H1 (cell line): ENCODE data around the gene PINLYP. TPM values are rescaled to one million over a fixed set of nuclear protein-coding genes. Genes with fewer than 3 reads are reported as not detected.
A peak's percentile ranks its signal among the peaks of the same experiment; 100 is the strongest.

Source experiments
- CTCF ChIA-PET: fragments of 300-600 bp; sonication (Branson Sonifier 250); formaldehyde crosslinking; loops from one replicate; lab custom pipeline; 2021; ENCODE audit not compliant: partially characterized antibody; lab: Charles Lee
- POLR2A ChIA-PET: fragments of 300-600 bp; sonication (Branson Sonifier 250); formaldehyde crosslinking; loops from one replicate; lab custom pipeline; 2021; ENCODE audit warnings: inconsistent platforms; ENCODE audit not compliant: partially characterized antibody; lab: Charles Lee
- DNase-seq, 2 experiments: peaks; one replicate each; pipeline versions ENCODE4 v3.0.0 to v3.0.0-alpha.2; 2010 to 2022; ENCODE audit warnings: low spot score in 2 of 2, low read depth in 1 of 2, mixed read lengths in 1 of 2
- FAIRE-seq: peaks from 2 replicates; lab custom pipeline; 2011; peaks lifted over from hg19 to GRCh38; lab: Jason Lieb, UNC
- H2AFZ ChIP-seq: 2 replicates; pipeline ENCODE4 v1.8.1; 2012; ENCODE audit warnings: low read length, inconsistent platforms
- H2AK5ac ChIP-seq: 2 replicates; pipeline ENCODE4 v1.6.1; 2013; ENCODE audit warnings: low read depth, low read length
- H2BK120ac ChIP-seq: replicated peaks from 2 replicates; pipeline ENCODE3; 2013; ENCODE audit warnings: low read depth, low read length, inconsistent platforms
- H2BK12ac ChIP-seq: 2 replicates; pipeline ENCODE4 v1.6.1; 2013; ENCODE audit warnings: low read depth, low read length
- H2BK15ac ChIP-seq: 2 replicates; pipeline ENCODE4 v1.6.1; 2013; ENCODE audit warnings: low read length
- H2BK20ac ChIP-seq: 2 replicates; pipeline ENCODE4 v1.6.1; 2013; ENCODE audit warnings: low read length
- H2BK5ac ChIP-seq: 2 replicates; pipeline ENCODE4 v1.6.1; 2013; ENCODE audit warnings: low read depth, low read length
- H3K14ac ChIP-seq: 2 replicates; pipeline ENCODE4 v1.6.1; 2013; ENCODE audit warnings: inconsistent platforms; ENCODE audit not compliant: insufficient read length
- H3K18ac ChIP-seq: 2 replicates; pipeline ENCODE4 v1.6.1; 2013; ENCODE audit warnings: low read length; ENCODE audit errors: extremely low read depth
- H3K23ac ChIP-seq: 2 replicates; pipeline ENCODE4 v1.6.1; 2013; ENCODE audit warnings: inconsistent platforms; ENCODE audit not compliant: insufficient read length
- H3K23me2 ChIP-seq: 2 replicates; pipeline ENCODE4 v1.6.1; 2013; ENCODE audit warnings: low read depth, low read length
- H3K27ac ChIP-seq: 2 replicates; pipeline ENCODE4 v1.6.1; 2011; ENCODE audit warnings: low read depth, low read length, inconsistent platforms
- H3K27me3 ChIP-seq, 4 experiments: replicated peaks in 1 of 4; 1 replicate in 1 of 4; 2 replicates in 3 of 4; pipeline versions ENCODE4 v1.6.1 to v1.8.1; 2011 to 2013; ENCODE audit warnings: low read length in 3 of 4, mild to moderate bottlenecking in 3 of 4, inconsistent platforms in 2 of 4, mixed read lengths in 2 of 4, moderate library complexity in 1 of 4; ENCODE audit not compliant: control insufficient read depth in 3 of 4, insufficient read depth in 3 of 4; ENCODE audit errors: extremely low read depth in 1 of 4
- H3K36me3 ChIP-seq, 4 experiments: 2 replicates each; pipeline versions ENCODE4 v1.6.1 to v1.8.1; 2011 to 2013; ENCODE audit warnings: mild to moderate bottlenecking in 4 of 4, low read length in 3 of 4, moderate library complexity in 2 of 4, control low read depth in 1 of 4, inconsistent platforms in 1 of 4; ENCODE audit not compliant: insufficient read depth in 4 of 4, control insufficient read depth in 2 of 4
- H3K4ac ChIP-seq: replicated peaks from 2 replicates; pipeline ENCODE3; 2013; ENCODE audit warnings: low read length, low read depth, mixed read lengths, inconsistent platforms; ENCODE audit not compliant: insufficient read length
- H3K4me1 ChIP-seq, 4 experiments: replicated peaks in 1 of 4; 1 replicate in 1 of 4; 2 replicates in 3 of 4; pipeline versions ENCODE4 v1.6.1 to v1.8.1; 2011 to 2013; ENCODE audit warnings: low read length in 3 of 4, inconsistent platforms in 2 of 4, mixed read lengths in 1 of 4; ENCODE audit not compliant: insufficient read depth in 4 of 4, control insufficient read depth in 3 of 4
- H3K4me2 ChIP-seq, 2 experiments: 2 replicates each; pipeline versions ENCODE4 v1.6.1 to v1.8.1; 2011 to 2013; ENCODE audit warnings: low read depth in 2 of 2, low read length in 2 of 2, control low read depth in 1 of 2, inconsistent platforms in 1 of 2, mild to moderate bottlenecking in 1 of 2; ENCODE audit not compliant: insufficient read depth in 1 of 2
- H3K4me3 ChIP-seq, 4 experiments: fragments of 200-600, 300-600 bp in 1 of 4; sonication (generic), shearing (Covaris generic), sonication (Bioruptor Twin) in 1 of 4; 2 replicates each; pipeline versions ENCODE4 v1.5.1 to v1.8.1; 2011 to 2016; ENCODE audit warnings: low read length in 4 of 4, low read depth in 3 of 4, control low read depth in 2 of 4, inconsistent platforms in 2 of 4, mild to moderate bottlenecking in 2 of 4, mixed read lengths in 1 of 4, moderate library complexity in 1 of 4; ENCODE audit not compliant: insufficient read depth in 2 of 4; ENCODE audit errors: extremely low read depth in 1 of 4
- H3K56ac ChIP-seq: replicated peaks from 2 replicates; pipeline ENCODE3; 2013; ENCODE audit warnings: low read depth, mild to moderate bottlenecking, mixed read lengths, low read length, inconsistent platforms; ENCODE audit not compliant: insufficient read length
- H3K79me1 ChIP-seq: 2 replicates; pipeline ENCODE4 v1.6.1; 2013; ENCODE audit warnings: low read depth, low read length, control low read depth
- H3K79me2 ChIP-seq, 2 experiments: 2 replicates each; pipeline versions ENCODE4 v1.6.1 to v1.8.1; 2012 to 2013; ENCODE audit warnings: low read length in 2 of 2, mild to moderate bottlenecking in 2 of 2, inconsistent platforms in 1 of 2; ENCODE audit not compliant: insufficient read depth in 2 of 2, control insufficient read depth in 1 of 2
- H3K9ac ChIP-seq, 4 experiments: replicated peaks in 1 of 4; 1 replicate in 1 of 4; 2 replicates in 3 of 4; pipeline versions ENCODE4 v1.6.1 to v1.8.1; 2011 to 2013; ENCODE audit warnings: low read depth in 3 of 4, low read length in 3 of 4, control low read depth in 2 of 4, mild to moderate bottlenecking in 2 of 4, moderate library complexity in 2 of 4, inconsistent platforms in 1 of 4; ENCODE audit errors: extremely low read depth in 1 of 4
- H3K9me3 ChIP-seq, 2 experiments: 2 replicates each; pipeline versions ENCODE4 v1.6.1 to v1.8.1; 2012 to 2013; ENCODE audit warnings: mild to moderate bottlenecking in 2 of 2, moderate library complexity in 2 of 2, control low read depth in 1 of 2, inconsistent platforms in 1 of 2, low read depth in 1 of 2, low read length in 1 of 2, mixed read lengths in 1 of 2; ENCODE audit not compliant: insufficient read depth in 2 of 2
- H4K20me1 ChIP-seq, 2 experiments: replicated peaks in 1 of 2; 2 replicates each; pipeline versions ENCODE3 to v1.8.1; 2011 to 2013; ENCODE audit warnings: inconsistent platforms in 2 of 2, low read length in 2 of 2, mild to moderate bottlenecking in 1 of 2; ENCODE audit not compliant: insufficient read depth in 2 of 2, control insufficient read depth in 1 of 2
- H4K5ac ChIP-seq: 2 replicates; pipeline ENCODE4 v1.6.1; 2013; ENCODE audit warnings: low read length, low read depth, mixed read lengths, inconsistent platforms; ENCODE audit not compliant: insufficient read length
- H4K8ac ChIP-seq: 2 replicates; pipeline ENCODE4 v1.8.0; 2013; ENCODE audit warnings: mild to moderate bottlenecking, moderate library complexity, low read length, inconsistent platforms; ENCODE audit not compliant: insufficient read depth; ENCODE audit errors: extremely low read depth
- H4K91ac ChIP-seq: replicated peaks from 2 replicates; pipeline ENCODE3; 2013; ENCODE audit warnings: low read length, mixed read lengths, inconsistent platforms; ENCODE audit not compliant: insufficient read length
- ATF3 ChIP-seq: IDR thresholded peaks from 2 replicates; pipeline ENCODE4 v1.6.1; 2011; ENCODE audit warnings: low read depth, mild to moderate bottlenecking, low read length; ENCODE audit not compliant: insufficient read depth
- CBX8 ChIP-seq: fragments of 300-800, 300-1000 bp; sonication (generic); IDR thresholded peaks from 2 replicates; pipeline ENCODE4 v1.7.1; 2016; ENCODE audit warnings: low read depth, low read length, borderline replicate concordance
- CEBPB ChIP-seq: IDR thresholded peaks from 2 replicates; pipeline ENCODE4 v1.6.1; 2012; ENCODE audit warnings: low read depth, low read length
- GABPA ChIP-seq: IDR thresholded peaks from 2 replicates; pipeline ENCODE4 v1.6.1; 2011; ENCODE audit warnings: mild to moderate bottlenecking, low read length, moderate library complexity, borderline replicate concordance; ENCODE audit not compliant: insufficient read depth
- HDAC2 ChIP-seq, 2 experiments: fragments of 300-600 bp in 1 of 2; sonication (generic) in 1 of 2; IDR thresholded peaks; 2 replicates each; pipeline ENCODE4 v1.6.1; 2011 to 2012; ENCODE audit warnings: low read depth in 2 of 2, low read length in 2 of 2, mild to moderate bottlenecking in 2 of 2, moderate library complexity in 2 of 2, borderline replicate concordance in 1 of 2, inconsistent platforms in 1 of 2
- JUN ChIP-seq: IDR thresholded peaks from 2 replicates; pipeline ENCODE4 v1.6.1; 2011; ENCODE audit warnings: low read depth, mild to moderate bottlenecking, improper control_type of control experiment, low read length
- KDM5A ChIP-seq: fragments of 200-600 bp; IDR thresholded peaks from 2 replicates; pipeline ENCODE4 v1.7.1; 2012; ENCODE audit warnings: mild to moderate bottlenecking, low read length, inconsistent platforms, mixed read lengths
- MAX ChIP-seq: IDR thresholded peaks from 2 replicates; pipeline ENCODE4 v1.6.1; 2012; ENCODE audit warnings: inconsistent platforms
- PHF8 ChIP-seq: fragments of 200-600 bp; sonication (generic); conservative IDR thresholded peaks from 2 replicates; pipeline ENCODE4 v1.7.1; 2012; ENCODE audit warnings: low read depth, mild to moderate bottlenecking, inconsistent platforms, low read length, moderate library complexity
- SP2 ChIP-seq: IDR thresholded peaks from 2 replicates; pipeline ENCODE4 v1.6.1; 2012; ENCODE audit warnings: mild to moderate bottlenecking, low read length, inconsistent platforms
- TAF1 ChIP-seq: IDR thresholded peaks from 2 replicates; pipeline ENCODE4 v1.6.1; 2011; ENCODE audit warnings: mild to moderate bottlenecking, low read depth, low read length
- TBP ChIP-seq: IDR thresholded peaks from 2 replicates; pipeline ENCODE4 v1.6.1; 2011; ENCODE audit warnings: low read depth, low read length, improper control_type of control experiment
- WGBS, 2 experiments: shearing (Covaris generic) in 1 of 2; methylation state at CpG; one replicate each; pipeline versions ENCODE4 v1.1.6 to v1.1.7; 2013 to 2015; ENCODE audit warnings: low lambda C conversion rate in 2 of 2, mixed read lengths in 2 of 2, inconsistent platforms in 1 of 2, low coverage in 1 of 2, missing lambda C conversion rate in 1 of 2; ENCODE audit not compliant: insufficient replicate concordance in 2 of 2, insufficient coverage in 1 of 2, insufficient read length in 1 of 2; ENCODE audit errors: extremely low coverage in 1 of 2, missing lambda C conversion rate in 1 of 2; 5-methylcytosine and 5-hydroxymethylcytosine counted together
- polyA plus RNA-seq, 7 experiments: library from polyadenylated mRNA; depleted of rRNA in 3 of 7; stranded (reverse) in 5 of 7; unstranded in 2 of 7; fragments of >200 nt in 5 of 7; fragments of 200-250 nt in 2 of 7; gene quantifications; 1 replicate in 5 of 7; 2 replicates in 1 of 7; 4 replicates in 1 of 7; pipeline versions ENCODE4 v1.2.1 to v1.2.3, GENCODE V29; 2011 to 2013; ENCODE audit warnings: missing spikeins in 2 of 7, mixed read lengths in 2 of 7
- total RNA-seq: library from RNA; stranded (reverse); fragmentation: NEBNext Ultra II Directional; extraction: Animal tissue kit (Norgen Biotek cat#: 25700); gene quantifications from 2 replicates; pipeline ENCODE4 v1.2.1, GENCODE V29; 2021

The PINLYP gene
- total and polyA plus RNA-seq, 2 of the 8 experiments (the other 6 are each of a cell fraction or from before 2014, with no cell fraction given) = 7.5 to 31.3 TPM

- no peak overlapping the region for H2AFZ ChIP-seq
- peak overlapping the region; percentile 34 to 75 (median 64) for H3K9ac ChIP-seq
- no peak overlapping the region for H4K5ac ChIP-seq
- DNase-seq = peak in 1 of 2 experiments; percentile 53
- H2BK120ac ChIP-seq = no peak overlapping the region
- H3K79me2 ChIP-seq = peaks cover 5 to 20% of the 10 kb centered on the region in 2 experiments
- no peak overlapping the region for H3K4ac ChIP-seq
- ChIA-PET POLR2A (interaction anchor here (0.8 to 3.9 kb wide), 15 partner anchors 11 to 72 kb away, joined by 3 to 36 read pairs (median 5); partner anchors contain the start of genes PINLYP, XRCC1 and ZNF575), CTCF (interaction anchor here (1.2 to 6.5 kb wide), 12 partner anchors 10 to 68 kb away, joined by 3 to 92 read pairs (median 28); partner anchors contain the start of genes ETHE1 and ZNF575)
- peaks cover 3 to 5% of the 10 kb centered on the region in 2 experiments for H4K20me1 ChIP-seq
- H3K36me3 ChIP-seq = peaks cover 5 to 23% (median 11%) of the 10 kb centered on the region in 4 experiments; a peak in 5 of 8 replicates
- no peak overlapping the region; the same call in 1 of the 2 replicates for H2BK5ac ChIP-seq
- no peak overlapping the region for H2BK15ac ChIP-seq
- H3K27ac ChIP-seq = no peak overlapping the region
- H2BK12ac ChIP-seq = no peak overlapping the region
- H3K79me1 ChIP-seq = peaks cover 7% of the 10 kb centered on the region
- H2AK5ac ChIP-seq = no peak overlapping the region
- H3K4me3 ChIP-seq = peak overlapping the region; percentile 78 to 90 (median 80)
- peaks cover 16% of the 10 kb centered on the region; the same call in 1 of the 2 replicates for H3K23me2 ChIP-seq
- H3K56ac ChIP-seq = no peak overlapping the region
- peaks cover 2 to 6% (median 3%) of the 10 kb centered on the region in 4 experiments; a peak in 6 of 7 replicates for H3K4me1 ChIP-seq
- peak overlapping the region; percentile 78; the same call in 1 of the 2 replicates for H3K18ac ChIP-seq
- H4K8ac ChIP-seq = no peak overlapping the region
- H2BK20ac ChIP-seq = no peak overlapping the region
- peak overlapping the region; percentile 89 to 98 for H3K4me2 ChIP-seq
- H3K9me3 ChIP-seq = no peaks in the 10 kb centered on the region
- no peak for FAIRE-seq
- H3K23ac ChIP-seq = no peak overlapping the region
- H3K14ac ChIP-seq = no peak overlapping the region
- 5% methylated on average over 18 of the region's 18 CpGs; no CpG with 5 or more reads in 1 of the 2 experiments for WGBS, 2 experiments
- no peaks in the 10 kb centered on the region for H3K27me3 ChIP-seq
- no peak overlapping the region for H4K91ac ChIP-seq
- TF ChIP-seq MAX (no peak), CEBPB (no peak), SP2 (no peak), TBP (no peak), TAF1 (0 out of 2 replicates have a peak, but pooled peaks have one; percentile 7), KDM5A (0 out of 2 replicates have a peak, but pooled peaks have one; percentile 12), CBX8 (no peak), ATF3 (no peak), JUN (no peak), HDAC2 (IDR thresholded peaks at IDR 0.05; ENCODE audit: borderline replicate concordance in 1 of 2, low read depth in 2 of 2, low read length in 2 of 2) (no peak), PHF8 (peak; percentile 58; the same call in 1 of the 2 replicates), GABPA (no peak)
These were observed 20.0 kb downstream of the PINLYP start for GRCh38 chr19:43595605-43595998.
